ENCODE results near the gene GLIS1. TPM values are rescaled to one million over a fixed set of nuclear protein-coding genes. Genes with fewer than 3 reads are reported as not detected.

The GLIS1 gene
- total RNA-seq, 1 experiment from 2014 or later = 0.39 TPM

DNA sequence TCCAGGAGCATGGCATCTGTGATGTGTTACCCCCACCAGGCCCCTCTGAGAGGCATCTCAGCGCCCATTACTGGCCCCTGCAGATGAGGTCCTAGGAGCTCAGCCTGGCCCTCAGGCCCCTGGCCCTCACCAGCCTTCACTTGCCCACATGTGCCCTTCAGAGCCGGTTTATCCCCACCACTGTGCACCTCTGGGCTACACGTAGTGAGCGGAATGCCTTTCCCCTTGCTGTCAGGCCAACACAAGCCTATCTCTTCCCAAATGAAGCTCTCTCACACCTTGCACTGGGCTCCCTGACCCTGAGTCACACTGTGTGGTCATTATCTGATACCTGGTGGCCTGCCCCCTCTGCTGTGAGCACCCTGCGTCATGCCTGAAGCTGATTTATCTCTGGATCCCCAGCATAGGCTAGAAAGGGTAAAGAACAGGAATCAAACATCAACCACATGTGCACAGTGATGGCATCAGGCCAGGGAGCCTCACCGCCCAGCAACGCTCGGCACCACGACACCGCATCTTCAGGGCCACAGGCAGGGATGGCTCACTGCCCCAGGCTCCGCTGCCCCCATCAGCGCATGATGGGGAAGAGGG lies 49.1 kb downstream of the GLIS1 start (continued):
- no peak for TF ChIP-seq ATF3 (IDR thresholded peaks at IDR 0.05)
- no peak for TF ChIP-seq ZNF274 (IDR thresholded peaks at IDR 0.05; ENCODE audit: low read depth, low read length)
- TF ChIP-seq, protein P1, sequence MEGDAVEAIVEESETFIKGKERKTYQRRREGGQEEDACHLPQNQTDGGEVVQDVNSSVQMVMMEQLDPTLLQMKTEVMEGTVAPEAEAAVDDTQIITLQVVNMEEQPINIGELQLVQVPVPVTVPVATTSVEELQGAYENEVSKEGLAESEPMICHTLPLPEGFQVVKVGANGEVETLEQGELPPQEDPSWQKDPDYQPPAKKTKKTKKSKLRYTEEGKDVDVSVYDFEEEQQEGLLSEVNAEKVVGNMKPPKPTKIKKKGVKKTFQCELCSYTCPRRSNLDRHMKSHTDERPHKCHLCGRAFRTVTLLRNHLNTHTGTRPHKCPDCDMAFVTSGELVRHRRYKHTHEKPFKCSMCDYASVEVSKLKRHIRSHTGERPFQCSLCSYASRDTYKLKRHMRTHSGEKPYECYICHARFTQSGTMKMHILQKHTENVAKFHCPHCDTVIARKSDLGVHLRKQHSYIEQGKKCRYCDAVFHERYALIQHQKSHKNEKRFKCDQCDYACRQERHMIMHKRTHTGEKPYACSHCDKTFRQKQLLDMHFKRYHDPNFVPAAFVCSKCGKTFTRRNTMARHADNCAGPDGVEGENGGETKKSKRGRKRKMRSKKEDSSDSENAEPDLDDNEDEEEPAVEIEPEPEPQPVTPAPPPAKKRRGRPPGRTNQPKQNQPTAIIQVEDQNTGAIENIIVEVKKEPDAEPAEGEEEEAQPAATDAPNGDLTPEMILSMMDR (IDR thresholded peaks at IDR 0.05 in 2 of 3, conservative IDR thresholded peaks at IDR 0.05 in 1 of 3; ENCODE audit: borderline replicate concordance in 1 of 3, insufficient read depth in 1 of 3, low read depth in 2 of 3, low read length in 2 of 3) = no peak
- TF ChIP-seq POLR2AphosphoS5 (IDR thresholded peaks at IDR 0.05; ENCODE audit: low read depth, low read length) = no peak

- no peaks in the 10 kb centered on the region for H4K20me1 ChIP-seq (ENCODE audit: insufficient read depth)
- peaks cover 4% of the 10 kb centered on the region; the same call in 1 of the 2 replicates for H3K27me3 ChIP-seq (ENCODE audit: insufficient read depth, low read length)
- peaks cover 20 to 22% of the 10 kb centered on the region in 2 experiments for H3K4me1 ChIP-seq (ENCODE audit: control insufficient read depth in 1 of 2, insufficient read depth in 2 of 2, low read length in 2 of 2)
- DNase-seq (ENCODE audit: low read depth, low spot score) (no peak), ATAC-seq (no peak)
- H3K4me3 ChIP-seq (replicated peaks in 1 of 2; ENCODE audit: low read depth in 1 of 2, low read length in 2 of 2) = no peak overlapping the region
- CTCF ChIA-PET = interaction anchor here (1.3 kb wide), 1 partner anchor 203 kb away, joined by 3 read pairs; no protein-coding TSS in a partner anchor
- BruUV-seq (replicated peaks) = no TSS peak
- no peak overlapping the region for H3K27ac ChIP-seq (ENCODE audit: low read depth, low read length)
- no peaks in the 10 kb centered on the region for H3K9me2 ChIP-seq (ENCODE audit: insufficient read depth)
- H3K36me3 ChIP-seq (ENCODE audit: control insufficient read depth in 1 of 2, insufficient read depth in 2 of 2, low read length in 2 of 2) = no peaks in the 10 kb centered on the region
- intact Hi-C loops (cut with micrococcal nuclease) = loop anchor here (10.0 kb wide), 1 partner anchor 414 kb away; no protein-coding TSS in a partner anchor
- H3K4me2 ChIP-seq (ENCODE audit: low read length) = no peak overlapping the region
- POLR2A ChIA-PET = no interaction called here
- H3K79me2 ChIP-seq (ENCODE audit: insufficient read depth, low read length) = no peaks in the 10 kb centered on the region
- H2AFZ ChIP-seq (ENCODE audit: low read depth, low read length, poor library complexity, severe bottlenecking) = no peak overlapping the region
- RAD21 ChIA-PET (ENCODE audit: low non-redundant PET in 1 of 2, low total read pairs in 2 of 2, uncharacterized antibody in 2 of 2, unreplicated experiment in 2 of 2) = no interaction called here
- H3K9me3 ChIP-seq (ENCODE audit: control insufficient read depth in 1 of 2, insufficient read depth in 1 of 2, low read depth in 1 of 2, low read length in 2 of 2) = no peaks in the 10 kb centered on the region
- H3K9ac ChIP-seq (ENCODE audit: low read length) = no peak overlapping the region
- TF ChIP-seq SIN3A (IDR thresholded peaks at IDR 0.05; ENCODE audit: low read depth) = no peak
- TF ChIP-seq REST (IDR thresholded peaks at IDR 0.05; ENCODE audit: low read depth) = no peak
- TF ChIP-seq CBX3 (IDR thresholded peaks at IDR 0.05; ENCODE audit: low read depth) = no peak
- TF ChIP-seq POLR2AphosphoS5 (IDR thresholded peaks at IDR 0.05; ENCODE audit: low read depth, low read length) = no peak
- no peak for TF ChIP-seq ATF3 (IDR thresholded peaks at IDR 0.05)
- no peak for TF ChIP-seq EZH2 (IDR thresholded peaks at IDR 0.05)
- TF ChIP-seq EGR1 (IDR thresholded peaks at IDR 0.05; ENCODE audit: low read depth) = no peak
- no peak for TF ChIP-seq ZNF274 (IDR thresholded peaks at IDR 0.05; ENCODE audit: low read depth, low read length)
- no peak for TF ChIP-seq RAD21 (IDR thresholded peaks at IDR 0.05; ENCODE audit: low read depth)
- no peak for TF ChIP-seq SP1 (IDR thresholded peaks at IDR 0.05; ENCODE audit: low read depth)
- no peak for TF ChIP-seq YY1 (IDR thresholded peaks at IDR 0.05; ENCODE audit: extremely low read depth, insufficient replicate concordance, low read depth, low read length)
- no peak for TF ChIP-seq SRF (IDR thresholded peaks at IDR 0.05; ENCODE audit: low read depth)
- TF ChIP-seq ZFX (IDR thresholded peaks at IDR 0.05) = no peak
- TF ChIP-seq, protein P1 (IDR thresholded peaks at IDR 0.05 in 2 of 3, conservative IDR thresholded peaks at IDR 0.05 in 1 of 3; ENCODE audit: borderline replicate concordance in 1 of 3, insufficient read depth in 1 of 3, low read depth in 2 of 3, low read length in 2 of 3) = no peak
- no peak for TF ChIP-seq POLR2A (IDR thresholded peaks at IDR 0.05; ENCODE audit: borderline replicate concordance, extremely low read depth, insufficient read depth, insufficient read length)
- TF ChIP-seq FOSL1 (IDR thresholded peaks at IDR 0.05; ENCODE audit: low read depth) = no peak
These were observed 49.7 kb downstream of the GLIS1 start for GRCh38 chr1:53689223-53689622.
